Keratinocyte (primary cell): ENCODE measurements around the gene MC3R. TPM values are rescaled to one million over a fixed set of nuclear protein-coding genes. Genes with fewer than 3 reads are reported as not detected.

Experiments
- DNase-seq: peaks from one replicate; pipeline ENCODE4 v3.0.0-alpha.2; 2011; ENCODE audit warnings: low read depth, missing footprints, low spot score
- FAIRE-seq: peaks from 2 replicates; lab custom pipeline; 2011; peaks lifted over from hg19 to GRCh38; lab: Jason Lieb, UNC
- H2AFZ ChIP-seq: 2 replicates; pipeline ENCODE4 v1.6.0; 2012; ENCODE audit warnings: low read length, control low read depth, inconsistent platforms; ENCODE audit not compliant: control insufficient read depth
- H3K27ac ChIP-seq: 2 replicates; pipeline ENCODE4 v1.5.1; 2011; ENCODE audit warnings: low read length; ENCODE audit not compliant: control insufficient read depth, insufficient read depth
- H3K27me3 ChIP-seq: 3 replicates; pipeline ENCODE4 v1.6.0; 2011; ENCODE audit warnings: low read length; ENCODE audit not compliant: control insufficient read depth, insufficient read depth; ENCODE audit errors: extremely low read depth
- H3K36me3 ChIP-seq, 2 experiments: 2 replicates in 1 of 2; 3 replicates in 1 of 2; pipeline ENCODE4 v1.5.1; 2011; ENCODE audit warnings: low read length in 2 of 2, mild to moderate bottlenecking in 1 of 2; ENCODE audit not compliant: control insufficient read depth in 2 of 2, insufficient read depth in 2 of 2; ENCODE audit errors: extremely low read depth in 1 of 2
- H3K4me1 ChIP-seq: 3 replicates; pipeline ENCODE4 v1.5.1; 2011; ENCODE audit warnings: low read length; ENCODE audit not compliant: control insufficient read depth, insufficient read depth; ENCODE audit errors: extremely low read depth
- H3K4me2 ChIP-seq: 3 replicates; pipeline ENCODE4 v1.6.0; 2011; ENCODE audit warnings: low read depth, low read length; ENCODE audit not compliant: control insufficient read depth, insufficient read depth; ENCODE audit errors: extremely low read depth
- H3K4me3 ChIP-seq, 3 experiments: fragments of 200-600 bp in 1 of 3; sonication (generic) in 1 of 3; 2 replicates in 2 of 3; 3 replicates in 1 of 3; pipeline ENCODE4 v1.5.1; 2011 to 2016; ENCODE audit warnings: low read length in 3 of 3, mild to moderate bottlenecking in 3 of 3, control low read depth in 2 of 3, inconsistent platforms in 1 of 3, low read depth in 1 of 3, mixed read lengths in 1 of 3, mixed run types in 1 of 3, moderate library complexity in 1 of 3; ENCODE audit not compliant: control insufficient read depth in 2 of 3, insufficient read depth in 2 of 3; ENCODE audit errors: extremely low read depth in 1 of 3
- H3K79me2 ChIP-seq: 2 replicates; pipeline ENCODE4 v1.6.0; 2012; ENCODE audit warnings: low read length; ENCODE audit not compliant: control insufficient read depth, insufficient read depth
- H3K9ac ChIP-seq: 3 replicates; pipeline ENCODE4 v1.6.0; 2011; ENCODE audit warnings: low read length; ENCODE audit not compliant: control insufficient read depth, insufficient read depth; ENCODE audit errors: extremely low read depth
- H3K9me1 ChIP-seq: 3 replicates; pipeline ENCODE4 v1.6.0; 2011; ENCODE audit warnings: low read length; ENCODE audit not compliant: control insufficient read depth, insufficient read depth; ENCODE audit errors: extremely low read depth
- H3K9me3 ChIP-seq: 2 replicates; pipeline ENCODE4 v1.5.1; 2012; ENCODE audit warnings: low read depth, low read length; ENCODE audit not compliant: control insufficient read depth
- H4K20me1 ChIP-seq: 3 replicates; pipeline ENCODE4 v1.6.0; 2011; ENCODE audit warnings: low read length; ENCODE audit not compliant: control insufficient read depth, insufficient read depth; ENCODE audit errors: extremely low read depth
- EZH2 ChIP-seq: IDR thresholded peaks from one replicate; pipeline ENCODE4 v1.6.1; 2012; ENCODE audit warnings: inconsistent platforms, mild to moderate bottlenecking, low read length, moderate library complexity
- dilution Hi-C: fragments of 300-500 bp; cut with MboI; formaldehyde crosslinking; loops from one replicate; pipeline ENCODE4 v1.7.0; 2020; ENCODE audit warnings: low sequenced_read_pairs; ENCODE audit not compliant: extremely low pct_ligation_motif_present
- polyA plus RNA-seq, 5 experiments: library from polyadenylated mRNA; depleted of rRNA in 3 of 5; stranded (reverse) in 3 of 5; stranded (forward) in 1 of 5; unstranded in 1 of 5; fragments of >200 nt; gene quantifications; 1 replicate in 1 of 5; 2 replicates in 3 of 5; 3 replicates in 1 of 5; pipeline versions ENCODE4 v1.2.1 to v1.2.3, GENCODE V29; 2011 to 2012; ENCODE audit warnings: missing spikeins in 2 of 5, low read depth in 1 of 5, low replicate concordance in 1 of 5
- small RNA-seq, 3 experiments: library from RNA; depleted of rRNA; stranded (forward); fragments of <200 nt; gene quantifications; one replicate each; pipeline ENCODE3, GENCODE V24; 2012; ENCODE audit warnings: low read depth in 3 of 3, low replicate concordance in 1 of 3; ENCODE audit not compliant: insufficient read length in 3 of 3
- TF ChIP-seq, protein P1 (sequence below), 3 experiments: IDR thresholded peaks in 1 of 3; conservative IDR thresholded peaks in 1 of 3; optimal IDR thresholded peaks in 1 of 3; 2 replicates in 2 of 3; 3 replicates in 1 of 3; pipeline versions ENCODE3 to v1.5.1; 2011; ENCODE audit warnings: low read length in 3 of 3, mild to moderate bottlenecking in 3 of 3, moderate library complexity in 2 of 3, control low read depth in 1 of 3, inconsistent platforms in 1 of 3; ENCODE audit not compliant: insufficient read depth in 2 of 3; ENCODE audit errors: extremely low read depth in 1 of 3

The MC3R gene
- polyA plus RNA-seq, 1 donor (not counting 4 experiments of a cell fraction or from before 2014, with no cell fraction given): not detected

DNA sequence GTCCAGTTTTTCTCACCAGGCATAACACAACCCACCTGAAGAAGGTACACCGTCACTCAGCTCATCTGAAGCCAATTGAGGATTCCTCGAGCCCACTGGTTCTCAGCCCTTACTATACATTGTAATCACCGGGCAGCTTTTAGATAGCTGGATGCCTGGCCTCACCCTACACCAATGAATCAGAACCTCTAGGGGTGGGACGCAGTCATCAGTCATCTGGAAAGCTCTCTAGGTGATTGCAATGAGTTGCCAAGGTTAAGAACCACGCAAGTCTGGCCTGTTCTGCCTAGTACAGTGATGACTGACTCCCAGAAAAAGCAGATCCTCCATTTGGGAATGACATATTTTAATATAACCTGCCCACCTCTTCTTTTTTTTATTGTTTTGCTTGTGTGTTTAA lies 41.1 kb downstream of the MC3R start:
- no peak for FAIRE-seq
- H2AFZ ChIP-seq: no peak overlapping the region
- H3K36me3 ChIP-seq: no peaks in the 10 kb centered on the region
- no peaks in the 10 kb centered on the region for H3K4me1 ChIP-seq
- no peak overlapping the region for H3K9ac ChIP-seq
- no peaks in the 10 kb centered on the region for H3K9me1 ChIP-seq
- no peaks in the 10 kb centered on the region for H3K9me3 ChIP-seq
- H3K4me3 ChIP-seq: no peak overlapping the region
- H3K27me3 ChIP-seq: no peaks in the 10 kb centered on the region
- no peak for TF ChIP-seq EZH2
- TF ChIP-seq, protein P1, sequence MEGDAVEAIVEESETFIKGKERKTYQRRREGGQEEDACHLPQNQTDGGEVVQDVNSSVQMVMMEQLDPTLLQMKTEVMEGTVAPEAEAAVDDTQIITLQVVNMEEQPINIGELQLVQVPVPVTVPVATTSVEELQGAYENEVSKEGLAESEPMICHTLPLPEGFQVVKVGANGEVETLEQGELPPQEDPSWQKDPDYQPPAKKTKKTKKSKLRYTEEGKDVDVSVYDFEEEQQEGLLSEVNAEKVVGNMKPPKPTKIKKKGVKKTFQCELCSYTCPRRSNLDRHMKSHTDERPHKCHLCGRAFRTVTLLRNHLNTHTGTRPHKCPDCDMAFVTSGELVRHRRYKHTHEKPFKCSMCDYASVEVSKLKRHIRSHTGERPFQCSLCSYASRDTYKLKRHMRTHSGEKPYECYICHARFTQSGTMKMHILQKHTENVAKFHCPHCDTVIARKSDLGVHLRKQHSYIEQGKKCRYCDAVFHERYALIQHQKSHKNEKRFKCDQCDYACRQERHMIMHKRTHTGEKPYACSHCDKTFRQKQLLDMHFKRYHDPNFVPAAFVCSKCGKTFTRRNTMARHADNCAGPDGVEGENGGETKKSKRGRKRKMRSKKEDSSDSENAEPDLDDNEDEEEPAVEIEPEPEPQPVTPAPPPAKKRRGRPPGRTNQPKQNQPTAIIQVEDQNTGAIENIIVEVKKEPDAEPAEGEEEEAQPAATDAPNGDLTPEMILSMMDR (optimal IDR thresholded peaks at IDR 0.05 in 1 of 3, IDR thresholded peaks at IDR 0.05 in 1 of 3, conservative IDR thresholded peaks at IDR 0.05 in 1 of 3; ENCODE audit: extremely low read depth in 1 of 3, insufficient read depth in 2 of 3, low read length in 3 of 3): no peak
- H3K4me2 ChIP-seq: no peak overlapping the region
- no peak for DNase-seq
- no peak overlapping the region for H3K27ac ChIP-seq
- no peaks in the 10 kb centered on the region for H3K79me2 ChIP-seq
- no peaks in the 10 kb centered on the region for H4K20me1 ChIP-seq
- dilution Hi-C loops: no loop called here

DNA sequence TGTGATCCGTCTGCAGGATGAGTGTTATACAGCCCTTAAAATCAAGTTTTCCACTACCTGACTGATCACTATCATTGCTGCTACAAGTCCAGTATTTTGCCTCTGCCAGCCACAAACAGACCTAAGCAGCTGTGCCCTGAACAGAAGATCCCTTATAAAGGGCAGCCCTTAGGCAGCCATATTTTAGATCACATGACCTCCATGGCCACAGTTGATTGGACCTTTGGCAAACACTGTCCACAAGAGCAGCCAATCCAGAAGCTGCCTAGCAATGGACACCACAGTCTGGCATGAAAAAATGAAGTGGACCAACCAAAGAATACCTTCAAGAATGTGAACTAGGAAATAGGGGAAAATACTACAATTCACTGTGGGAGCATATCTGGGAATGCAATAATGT lies 50.8 kb downstream of the MC3R start:
- H3K4me3 ChIP-seq: no peak overlapping the region
- H3K4me1 ChIP-seq: no peaks in the 10 kb centered on the region
- no peak overlapping the region for H3K9ac ChIP-seq
- H3K36me3 ChIP-seq: no peaks in the 10 kb centered on the region
- no peak overlapping the region for H3K4me2 ChIP-seq
- no peak overlapping the region for H2AFZ ChIP-seq
- no peaks in the 10 kb centered on the region for H4K20me1 ChIP-seq
- H3K27ac ChIP-seq: no peak overlapping the region
- no peaks in the 10 kb centered on the region for H3K9me3 ChIP-seq
- H3K9me1 ChIP-seq: no peaks in the 10 kb centered on the region
- dilution Hi-C loops: no loop called here
- H3K27me3 ChIP-seq: no peaks in the 10 kb centered on the region
- TF ChIP-seq EZH2: no peak
- TF ChIP-seq, protein P1 (optimal IDR thresholded peaks at IDR 0.05 in 1 of 3, IDR thresholded peaks at IDR 0.05 in 1 of 3, conservative IDR thresholded peaks at IDR 0.05 in 1 of 3; ENCODE audit: extremely low read depth in 1 of 3, insufficient read depth in 2 of 3, low read length in 3 of 3): no peak
- FAIRE-seq (no peak), DNase-seq (no peak)
- no peaks in the 10 kb centered on the region for H3K79me2 ChIP-seq

Small RNA genes lying within 50 kb of the gene (small RNA-seq; reads per million reads assigned to genes)
- gene RNA5SP487: 0 to 1.0 (median 0.25) reads per million in 3 experiments

Other genes with a start within 250 kb of the MC3R start
- not detected in 3 replicates for gene CBLN4, start 243.2 kb upstream of the MC3R start, polyA plus RNA-seq
- 29.7 to 34.5 TPM (median 33.6 TPM) in 3 replicates for gene FAM210B, start 110.2 kb downstream of the MC3R start, polyA plus RNA-seq
- gene AURKA, start 143.5 kb downstream of the MC3R start, polyA plus RNA-seq: 10.9 to 36.1 TPM (median 31.4 TPM) in 3 replicates
- 40.3 to 43.3 TPM (median 41.8 TPM) in 3 replicates for gene CSTF1, start 143.9 kb downstream of the MC3R start, polyA plus RNA-seq
- 0.01 to 0.10 TPM in 2 of 3 replicates, not detected in the other for gene CASS4, start 163.5 kb downstream of the MC3R start, polyA plus RNA-seq
- 54.9 to 63.4 TPM (median 58.8 TPM) in 3 replicates for gene RTF2, start 219.9 kb downstream of the MC3R start, polyA plus RNA-seq